ENCODE results near the gene TENM4. TPM values are rescaled to one million over a fixed set of nuclear protein-coding genes. Genes with fewer than 3 reads are reported as not detected.

The TENM4 gene
- total RNA-seq, 4 donors from 2014 or later: 5.5 to 12.3 (median 8.9) TPM

DNA sequence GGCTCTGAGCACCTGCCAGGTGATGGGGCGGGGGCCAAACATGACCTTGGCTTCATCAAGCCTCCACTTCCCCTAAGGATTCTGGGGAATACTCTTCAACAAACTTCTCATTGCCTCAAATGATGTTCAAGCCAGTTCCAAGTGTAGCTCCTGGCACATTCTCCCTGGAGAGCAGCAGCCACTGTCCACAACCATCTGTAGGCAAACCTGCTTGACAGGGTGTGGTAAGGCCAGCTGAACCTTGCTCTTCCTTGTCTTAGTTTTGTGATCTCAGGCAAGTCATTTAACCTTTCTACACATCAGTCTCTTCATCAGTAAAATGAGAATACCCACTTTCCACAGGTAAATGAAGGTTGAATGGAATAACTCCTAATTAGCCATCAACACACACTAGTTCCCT is 323.3 kb downstream of the TENM4 start:
- WGBS, 2 donors (ENCODE audit: low coverage in 1 of 2): no CpG with 5 or more reads among the region's 1 CpG
- ATAC-seq: no peak
- no peaks in the 10 kb centered on the region for H3K27me3 ChIP-seq
- TF ChIP-seq POLR2A (IDR thresholded peaks at IDR 0.05) (no peak), EP300 (IDR thresholded peaks at IDR 0.05) (no peak), POLR2AphosphoS5 (IDR thresholded peaks at IDR 0.05) (no peak)
- TF ChIP-seq, protein P1, sequence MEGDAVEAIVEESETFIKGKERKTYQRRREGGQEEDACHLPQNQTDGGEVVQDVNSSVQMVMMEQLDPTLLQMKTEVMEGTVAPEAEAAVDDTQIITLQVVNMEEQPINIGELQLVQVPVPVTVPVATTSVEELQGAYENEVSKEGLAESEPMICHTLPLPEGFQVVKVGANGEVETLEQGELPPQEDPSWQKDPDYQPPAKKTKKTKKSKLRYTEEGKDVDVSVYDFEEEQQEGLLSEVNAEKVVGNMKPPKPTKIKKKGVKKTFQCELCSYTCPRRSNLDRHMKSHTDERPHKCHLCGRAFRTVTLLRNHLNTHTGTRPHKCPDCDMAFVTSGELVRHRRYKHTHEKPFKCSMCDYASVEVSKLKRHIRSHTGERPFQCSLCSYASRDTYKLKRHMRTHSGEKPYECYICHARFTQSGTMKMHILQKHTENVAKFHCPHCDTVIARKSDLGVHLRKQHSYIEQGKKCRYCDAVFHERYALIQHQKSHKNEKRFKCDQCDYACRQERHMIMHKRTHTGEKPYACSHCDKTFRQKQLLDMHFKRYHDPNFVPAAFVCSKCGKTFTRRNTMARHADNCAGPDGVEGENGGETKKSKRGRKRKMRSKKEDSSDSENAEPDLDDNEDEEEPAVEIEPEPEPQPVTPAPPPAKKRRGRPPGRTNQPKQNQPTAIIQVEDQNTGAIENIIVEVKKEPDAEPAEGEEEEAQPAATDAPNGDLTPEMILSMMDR (IDR thresholded peaks at IDR 0.05): no peak
- no peaks in the 10 kb centered on the region for H3K4me1 ChIP-seq
- no peak overlapping the region for H3K27ac ChIP-seq
- H3K9me3 ChIP-seq: no peaks in the 10 kb centered on the region
- H3K36me3 ChIP-seq: no peaks in the 10 kb centered on the region
- no peak overlapping the region for H3K4me3 ChIP-seq

DNA sequence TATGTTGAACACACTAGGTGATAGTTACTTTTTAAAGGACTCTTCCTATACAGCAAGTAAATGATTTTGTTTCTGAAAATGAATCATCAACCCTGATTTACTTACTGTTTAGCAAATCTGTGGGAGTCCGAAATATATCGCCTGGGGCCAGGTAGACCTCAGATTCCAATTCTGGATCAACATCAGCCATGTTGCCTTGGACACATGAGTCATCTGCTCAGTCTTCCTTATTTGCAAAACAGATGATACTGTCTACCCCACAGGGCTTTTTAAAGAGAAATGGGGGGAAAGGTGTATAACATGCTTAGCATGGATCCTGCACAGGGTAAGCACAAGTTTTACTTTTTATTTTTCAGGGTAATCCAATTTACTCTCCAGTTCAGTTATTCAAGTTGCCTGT is 324.2 kb downstream of the TENM4 start:
- H3K9me3 ChIP-seq: no peaks in the 10 kb centered on the region
- H3K27ac ChIP-seq: no peak overlapping the region
- H3K27me3 ChIP-seq: no peaks in the 10 kb centered on the region
- TF ChIP-seq, protein P1 (IDR thresholded peaks at IDR 0.05): no peak
- no peak for TF ChIP-seq POLR2AphosphoS5 (IDR thresholded peaks at IDR 0.05)
- TF ChIP-seq POLR2A (IDR thresholded peaks at IDR 0.05): no peak
- no peak for TF ChIP-seq EP300 (IDR thresholded peaks at IDR 0.05)
- WGBS, 2 donors (ENCODE audit: low coverage in 1 of 2): 79 to 100% methylated on average over 2 of the region's 2 CpGs
- no peaks in the 10 kb centered on the region for H3K36me3 ChIP-seq
- ATAC-seq: no peak
- H3K4me1 ChIP-seq: no peaks in the 10 kb centered on the region
- no peak overlapping the region for H3K4me3 ChIP-seq

DNA sequence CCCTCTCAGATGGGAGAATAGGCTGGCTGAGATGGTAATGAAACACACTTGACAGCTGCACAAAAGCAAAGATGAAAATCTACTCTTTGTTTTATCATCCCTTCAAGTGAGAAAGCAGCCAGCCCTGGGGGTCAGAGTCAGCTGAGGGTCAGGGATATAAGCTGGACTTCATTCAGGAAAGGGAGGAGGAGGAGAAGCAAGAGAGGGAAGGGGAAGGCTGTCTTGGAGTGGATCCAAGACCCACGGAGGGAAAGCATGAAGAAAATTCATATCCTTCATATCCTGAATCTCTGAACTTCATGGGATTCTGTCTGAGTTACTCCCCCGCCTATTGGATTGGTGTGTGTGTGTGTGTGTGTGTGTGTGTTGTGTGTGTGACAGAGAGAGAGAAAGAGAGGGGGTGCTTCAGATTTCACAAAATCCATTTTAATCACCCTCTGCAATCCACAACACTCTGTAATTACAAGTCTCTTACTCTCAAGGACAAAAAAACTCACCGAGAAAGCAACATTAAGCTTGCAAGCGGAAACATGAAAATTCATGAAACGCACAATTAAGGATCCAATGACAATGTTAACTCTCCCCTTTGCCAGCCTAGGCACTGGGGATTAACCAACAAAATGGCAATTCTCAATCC is 327.7 kb downstream of the TENM4 start:
- no peak overlapping the region for H3K27ac ChIP-seq
- H3K4me1 ChIP-seq: peaks cover 0 to 25% (median 0%) of the 10 kb centered on the region in 3 donors
- WGBS, 2 donors (ENCODE audit: low coverage in 1 of 2): 69 to 75% methylated on average over 4 to 5 of the region's 5 CpGs
- no peak overlapping the region for H3K4me3 ChIP-seq
- TF ChIP-seq POLR2A (IDR thresholded peaks at IDR 0.05): no peak
- no peak for TF ChIP-seq POLR2AphosphoS5 (IDR thresholded peaks at IDR 0.05)
- TF ChIP-seq, protein P1 (IDR thresholded peaks at IDR 0.05): no peak
- no peak for TF ChIP-seq EP300 (IDR thresholded peaks at IDR 0.05)
- H3K27me3 ChIP-seq: no peaks in the 10 kb centered on the region
- no peaks in the 10 kb centered on the region for H3K9me3 ChIP-seq
- no peaks in the 10 kb centered on the region for H3K36me3 ChIP-seq
- ATAC-seq: no peak

DNA sequence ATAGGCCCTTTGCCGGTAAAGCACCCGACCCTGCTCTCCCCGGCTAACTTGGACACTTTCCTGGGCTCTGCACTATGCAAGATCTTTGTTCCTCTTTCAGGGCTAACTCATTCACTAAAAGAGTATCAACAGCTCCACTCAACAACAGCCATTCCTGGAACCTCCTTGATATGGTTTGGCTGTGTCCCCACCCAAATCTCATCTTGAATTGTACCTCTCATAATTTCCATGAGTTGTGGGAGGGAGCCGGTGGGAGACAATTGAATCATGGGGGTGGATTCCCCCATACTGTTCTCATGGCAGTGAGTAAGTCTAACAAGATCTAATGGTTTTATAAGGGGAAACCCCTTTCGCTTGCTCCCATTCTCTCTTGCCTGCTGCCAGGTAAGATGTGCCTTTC is 330.0 kb downstream of the TENM4 start:
- no peak for ATAC-seq
- H3K27me3 ChIP-seq: no peaks in the 10 kb centered on the region
- peak overlapping the region in 1 of 4 donors; percentile 76 for H3K27ac ChIP-seq
- H3K4me3 ChIP-seq: no peak overlapping the region
- TF ChIP-seq, protein P1 (IDR thresholded peaks at IDR 0.05): no peak
- no peak for TF ChIP-seq POLR2A (IDR thresholded peaks at IDR 0.05)
- TF ChIP-seq POLR2AphosphoS5 (IDR thresholded peaks at IDR 0.05): no peak
- no peak for TF ChIP-seq EP300 (IDR thresholded peaks at IDR 0.05)
- no peaks in the 10 kb centered on the region for H3K9me3 ChIP-seq
- no peaks in the 10 kb centered on the region for H3K36me3 ChIP-seq
- 91 to 100% methylated on average over 1 to 5 of the region's 5 CpGs for WGBS, 2 donors (ENCODE audit: low coverage in 1 of 2)
- peaks cover 0 to 25% (median 0%) of the 10 kb centered on the region in 3 donors for H3K4me1 ChIP-seq

DNA sequence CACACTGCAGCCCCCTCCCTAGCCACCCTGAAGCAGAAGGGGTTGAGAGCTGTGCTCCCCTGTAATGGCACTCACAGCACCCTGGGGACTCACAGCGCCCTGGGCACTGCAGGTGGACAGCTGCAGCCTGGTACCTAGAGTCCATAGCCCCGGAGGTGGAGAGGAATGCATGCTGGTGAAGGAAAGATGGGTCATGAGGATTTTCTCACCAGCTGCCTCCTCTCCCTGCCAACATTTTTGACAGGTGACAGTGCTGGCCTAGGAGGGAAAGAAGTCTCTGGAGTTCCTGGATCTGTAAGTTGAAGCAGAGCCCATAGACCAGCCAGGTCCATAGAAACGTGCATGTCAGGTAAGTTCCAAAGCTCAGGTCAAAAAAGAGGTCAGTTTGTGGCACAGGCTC is 330.5 kb downstream of the TENM4 start:
- Histone ChIP-seq H3K9me3 (no peaks in the 10 kb centered on the region), H3K36me3 (no peaks in the 10 kb centered on the region), H3K4me1 (peaks cover 0 to 25% (median 0%) of the 10 kb centered on the region in 3 donors), H3K4me3 (no peak overlapping the region), H3K27me3 (no peaks in the 10 kb centered on the region), H3K27ac (peak overlapping the region in 1 of 4 donors; percentile 76)
- no peak for ATAC-seq
- TF ChIP-seq POLR2AphosphoS5 (IDR thresholded peaks at IDR 0.05) (no peak), EP300 (IDR thresholded peaks at IDR 0.05) (no peak), POLR2A (IDR thresholded peaks at IDR 0.05) (no peak)
- TF ChIP-seq, protein P1 (IDR thresholded peaks at IDR 0.05): no peak
- 71% methylated on average over 1 of the region's 3 CpGs; no CpG with 5 or more reads in 1 of the 2 donors for WGBS, 2 donors (ENCODE audit: low coverage in 1 of 2)
